ENCODE data around the gene PPFIA3.

Gene PPFIA3

GRCh38 chr19:49086296-49086695 is 33.0 kb upstream of the PPFIA3 start:
- Histone ChIP-seq H3K9me3 (ENCODE audit: control insufficient read depth, low read depth, low read length) (no peaks in the 10 kb centered on the region), H3K27ac (ENCODE audit: low read length) (no peak overlapping the region)

GRCh38 chr19:49091391-49092038 is 27.8 kb upstream of the PPFIA3 start:
- no peak overlapping the region for H3K4me3 ChIP-seq (ENCODE audit: low read length)
- peaks cover 65% of the 10 kb centered on the region for H3K36me3 ChIP-seq (ENCODE audit: control insufficient read depth, low read depth, low read length)

More at GRCh38 chr19:49086296-49086695, 33.0 kb upstream of the PPFIA3 start:
- H3K4me1 ChIP-seq (ENCODE audit: control insufficient read depth, low read depth, low read length) = no peaks in the 10 kb centered on the region
- peak overlapping the region; percentile 87 for H3K9ac ChIP-seq (ENCODE audit: low read length)
- peaks cover 28% of the 10 kb centered on the region for H3K36me3 ChIP-seq (ENCODE audit: control insufficient read depth, low read depth, low read length)
- H3K27me3 ChIP-seq (ENCODE audit: control insufficient read depth, insufficient read depth, low read length) = no peaks in the 10 kb centered on the region
- H3K4me3 ChIP-seq (ENCODE audit: low read length) = peak overlapping the region; percentile 70

GRCh38 chr19:49092686-49093085 is 26.7 kb upstream of the PPFIA3 start:
- Histone ChIP-seq H3K27me3 (ENCODE audit: control insufficient read depth, insufficient read depth, low read length) (no peaks in the 10 kb centered on the region), H3K4me1 (ENCODE audit: control insufficient read depth, low read depth, low read length) (no peaks in the 10 kb centered on the region), H3K36me3 (ENCODE audit: control insufficient read depth, low read depth, low read length) (peaks cover 72% of the 10 kb centered on the region), H3K9me3 (ENCODE audit: control insufficient read depth, low read depth, low read length) (no peaks in the 10 kb centered on the region), H3K9ac (ENCODE audit: low read length) (no peak overlapping the region), H3K27ac (ENCODE audit: low read length) (no peak overlapping the region), H3K4me3 (ENCODE audit: low read length) (no peak overlapping the region)

More at GRCh38 chr19:49091391-49092038, 27.8 kb upstream of the PPFIA3 start:
- Histone ChIP-seq H3K9ac (ENCODE audit: low read length) (no peak overlapping the region), H3K27ac (ENCODE audit: low read length) (no peak overlapping the region), H3K4me1 (ENCODE audit: control insufficient read depth, low read depth, low read length) (no peaks in the 10 kb centered on the region), H3K9me3 (ENCODE audit: control insufficient read depth, low read depth, low read length) (no peaks in the 10 kb centered on the region), H3K27me3 (ENCODE audit: control insufficient read depth, insufficient read depth, low read length) (no peaks in the 10 kb centered on the region)

- Histone ChIP-seq H3K9ac (ENCODE audit: low read length) (no peak overlapping the region), H3K4me3 (ENCODE audit: low read length) (no peak overlapping the region), H3K27ac (ENCODE audit: low read length) (no peak overlapping the region), H3K4me1 (ENCODE audit: control insufficient read depth, low read depth, low read length) (no peaks in the 10 kb centered on the region), H3K9me3 (ENCODE audit: control insufficient read depth, low read depth, low read length) (no peaks in the 10 kb centered on the region), H3K27me3 (ENCODE audit: control insufficient read depth, insufficient read depth, low read length) (no peaks in the 10 kb centered on the region), H3K36me3 (ENCODE audit: control insufficient read depth, low read depth, low read length) (peaks cover 79% of the 10 kb centered on the region)
Observed at GRCh38 chr19:49094505-49095482, 24.6 kb upstream of the PPFIA3 start.

GRCh38 chr19:49097453-49098288 is 21.7 kb upstream of the PPFIA3 start:
- Histone ChIP-seq H3K9me3 (ENCODE audit: control insufficient read depth, low read depth, low read length) (no peaks in the 10 kb centered on the region), H3K27me3 (ENCODE audit: control insufficient read depth, insufficient read depth, low read length) (no peaks in the 10 kb centered on the region), H3K36me3 (ENCODE audit: control insufficient read depth, low read depth, low read length) (peaks cover 74% of the 10 kb centered on the region), H3K4me1 (ENCODE audit: control insufficient read depth, low read depth, low read length) (no peaks in the 10 kb centered on the region), H3K27ac (ENCODE audit: low read length) (no peak overlapping the region), H3K4me3 (ENCODE audit: low read length) (no peak overlapping the region), H3K9ac (ENCODE audit: low read length) (no peak overlapping the region)

- Histone ChIP-seq H3K4me1 (ENCODE audit: control insufficient read depth, low read depth, low read length) (no peaks in the 10 kb centered on the region), H3K9me3 (ENCODE audit: control insufficient read depth, low read depth, low read length) (no peaks in the 10 kb centered on the region), H3K27ac (ENCODE audit: low read length) (no peak overlapping the region), H3K9ac (ENCODE audit: low read length) (no peak overlapping the region), H3K36me3 (ENCODE audit: control insufficient read depth, low read depth, low read length) (peaks cover 71% of the 10 kb centered on the region), H3K27me3 (ENCODE audit: control insufficient read depth, insufficient read depth, low read length) (no peaks in the 10 kb centered on the region), H3K4me3 (ENCODE audit: low read length) (no peak overlapping the region)
Observed at GRCh38 chr19:49098795-49099194, 20.5 kb upstream of the PPFIA3 start.

- Histone ChIP-seq H3K9me3 (ENCODE audit: control insufficient read depth, low read depth, low read length) (no peaks in the 10 kb centered on the region), H3K4me3 (ENCODE audit: low read length) (no peak overlapping the region), H3K4me1 (ENCODE audit: control insufficient read depth, low read depth, low read length) (no peaks in the 10 kb centered on the region), H3K9ac (ENCODE audit: low read length) (no peak overlapping the region), H3K27me3 (ENCODE audit: control insufficient read depth, insufficient read depth, low read length) (no peaks in the 10 kb centered on the region), H3K27ac (ENCODE audit: low read length) (no peak overlapping the region), H3K36me3 (ENCODE audit: control insufficient read depth, low read depth, low read length) (peaks cover 74% of the 10 kb centered on the region)
Observed at GRCh38 chr19:49101160-49101559, 18.2 kb upstream of the PPFIA3 start.

GRCh38 chr19:49102303-49102702 is 17.0 kb upstream of the PPFIA3 start:
- no peak overlapping the region for H3K9ac ChIP-seq (ENCODE audit: low read length)
- H3K4me1 ChIP-seq (ENCODE audit: control insufficient read depth, low read depth, low read length) = no peaks in the 10 kb centered on the region
- no peak overlapping the region for H3K27ac ChIP-seq (ENCODE audit: low read length)
- peaks cover 73% of the 10 kb centered on the region for H3K36me3 ChIP-seq (ENCODE audit: control insufficient read depth, low read depth, low read length)
- H3K9me3 ChIP-seq (ENCODE audit: control insufficient read depth, low read depth, low read length) = no peaks in the 10 kb centered on the region
- no peaks in the 10 kb centered on the region for H3K27me3 ChIP-seq (ENCODE audit: control insufficient read depth, insufficient read depth, low read length)
- H3K4me3 ChIP-seq (ENCODE audit: low read length) = no peak overlapping the region

GRCh38 chr19:49103331-49104085 is 15.8 kb upstream of the PPFIA3 start:
- no peak overlapping the region for H3K4me3 ChIP-seq (ENCODE audit: low read length)
- H3K9me3 ChIP-seq (ENCODE audit: control insufficient read depth, low read depth, low read length) = no peaks in the 10 kb centered on the region
- no peak overlapping the region for H3K9ac ChIP-seq (ENCODE audit: low read length)
- H3K4me1 ChIP-seq (ENCODE audit: control insufficient read depth, low read depth, low read length) = no peaks in the 10 kb centered on the region
- H3K27me3 ChIP-seq (ENCODE audit: control insufficient read depth, insufficient read depth, low read length) = no peaks in the 10 kb centered on the region
- peaks cover 76% of the 10 kb centered on the region for H3K36me3 ChIP-seq (ENCODE audit: control insufficient read depth, low read depth, low read length)
- H3K27ac ChIP-seq (ENCODE audit: low read length) = no peak overlapping the region

GRCh38 chr19:49104229-49104864 is 15.0 kb upstream of the PPFIA3 start:
- H3K9ac ChIP-seq (ENCODE audit: low read length) = no peak overlapping the region
- H3K36me3 ChIP-seq (ENCODE audit: control insufficient read depth, low read depth, low read length) = peaks cover 77% of the 10 kb centered on the region
- no peak overlapping the region for H3K4me3 ChIP-seq (ENCODE audit: low read length)
- no peaks in the 10 kb centered on the region for H3K4me1 ChIP-seq (ENCODE audit: control insufficient read depth, low read depth, low read length)
- H3K27ac ChIP-seq (ENCODE audit: low read length) = no peak overlapping the region
- H3K9me3 ChIP-seq (ENCODE audit: control insufficient read depth, low read depth, low read length) = no peaks in the 10 kb centered on the region
- H3K27me3 ChIP-seq (ENCODE audit: control insufficient read depth, insufficient read depth, low read length) = no peaks in the 10 kb centered on the region

All from iPS-18a (cell line).